Measurements from ENCODE around the gene SLC39A7.

DNA sequence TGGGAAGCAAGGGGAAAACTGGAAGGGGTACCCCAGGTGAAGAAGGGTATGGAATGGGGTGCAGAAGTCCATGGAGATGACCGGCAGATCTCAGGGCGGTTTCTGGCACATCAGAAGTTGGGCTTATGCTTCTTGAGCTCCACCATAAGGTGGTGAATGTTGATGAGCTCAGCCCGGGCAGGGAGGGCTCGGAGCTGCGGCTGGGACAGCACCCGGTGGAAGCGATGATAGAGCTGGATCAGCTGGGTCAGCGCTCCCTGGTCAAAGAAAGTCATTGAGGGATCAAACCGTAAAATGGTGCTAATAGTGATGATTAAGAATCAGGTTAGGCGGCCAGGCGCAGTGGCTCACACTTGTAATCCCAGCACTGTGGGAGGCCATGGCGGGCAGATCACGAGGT is 50.1 kb downstream of the SLC39A7 start:
- TF ChIP-seq, protein P1, sequence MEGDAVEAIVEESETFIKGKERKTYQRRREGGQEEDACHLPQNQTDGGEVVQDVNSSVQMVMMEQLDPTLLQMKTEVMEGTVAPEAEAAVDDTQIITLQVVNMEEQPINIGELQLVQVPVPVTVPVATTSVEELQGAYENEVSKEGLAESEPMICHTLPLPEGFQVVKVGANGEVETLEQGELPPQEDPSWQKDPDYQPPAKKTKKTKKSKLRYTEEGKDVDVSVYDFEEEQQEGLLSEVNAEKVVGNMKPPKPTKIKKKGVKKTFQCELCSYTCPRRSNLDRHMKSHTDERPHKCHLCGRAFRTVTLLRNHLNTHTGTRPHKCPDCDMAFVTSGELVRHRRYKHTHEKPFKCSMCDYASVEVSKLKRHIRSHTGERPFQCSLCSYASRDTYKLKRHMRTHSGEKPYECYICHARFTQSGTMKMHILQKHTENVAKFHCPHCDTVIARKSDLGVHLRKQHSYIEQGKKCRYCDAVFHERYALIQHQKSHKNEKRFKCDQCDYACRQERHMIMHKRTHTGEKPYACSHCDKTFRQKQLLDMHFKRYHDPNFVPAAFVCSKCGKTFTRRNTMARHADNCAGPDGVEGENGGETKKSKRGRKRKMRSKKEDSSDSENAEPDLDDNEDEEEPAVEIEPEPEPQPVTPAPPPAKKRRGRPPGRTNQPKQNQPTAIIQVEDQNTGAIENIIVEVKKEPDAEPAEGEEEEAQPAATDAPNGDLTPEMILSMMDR (IDR thresholded peaks at IDR 0.05) = no peak
- TF ChIP-seq POLR2A (IDR thresholded peaks at IDR 0.05) (no peak), EP300 (IDR thresholded peaks at IDR 0.05) (no peak)
